HepG2 (cell line): ENCODE data around the gene PRSS8. TPM values are rescaled to one million over a fixed set of nuclear protein-coding genes. Genes with fewer than 3 reads are reported as not detected.

ENCODE experiments used
- ATAC-seq: fragments of 200-7000 bp; cut with Tn5 transposase; 3 replicates; pipeline ENCODE4 v1.9.1; 2020; ENCODE audit warnings: mild to moderate bottlenecking, moderate library complexity
- BruUV-seq: library from RNA; stranded (reverse); fragments of 400-500 nt; replicated peaks from 2 replicates; lab custom pipeline; 2021; lab: Mats Ljungman, UMichigan
- CTCF ChIA-PET: fragments of 300-600 bp; formaldehyde crosslinking; extraction: SDS; loops from one replicate; lab custom pipeline; 2021; ENCODE audit warnings: low total read pairs, inconsistent platforms, low intra/inter-chr PET ratio; lab: Yijun Ruan, JAX
- POLR2A ChIA-PET: fragments of 350-600 bp; sonication (Branson Sonifier 250); formaldehyde crosslinking; loops from one replicate; lab custom pipeline; 2020; ENCODE audit warnings: antibody characterized with exemption, inconsistent platforms; lab: Yijun Ruan, JAX
- DNase-seq: peaks from one replicate; pipeline ENCODE4 v3.0.0-alpha.2; 2015; ENCODE audit warnings: low spot score
- FAIRE-seq: peaks from 3 replicates; lab custom pipeline; 2011; peaks lifted over from hg19 to GRCh38; lab: Jason Lieb, UNC
- H2AFZ ChIP-seq: one replicate; pipeline ENCODE4 v1.6.1; 2011; ENCODE audit warnings: low read length, inconsistent platforms
- H3K27ac ChIP-seq: fragments of 300-600 bp; 3 replicates; pipeline ENCODE4 v1.8.0; 2011; ENCODE audit warnings: mixed run types, mild to moderate bottlenecking, mixed read lengths, low read length, inconsistent platforms; ENCODE audit not compliant: insufficient read depth; ENCODE audit errors: extremely low read length
- H3K27me3 ChIP-seq, 2 experiments: fragments of 200-600 bp in 1 of 2; 2 replicates in 1 of 2; 3 replicates in 1 of 2; pipeline versions ENCODE4 v1.6.0 to v1.8.0; 2011; ENCODE audit warnings: low read length in 2 of 2, mild to moderate bottlenecking in 2 of 2, moderate library complexity in 2 of 2, inconsistent platforms in 1 of 2; ENCODE audit not compliant: insufficient read depth in 2 of 2, control insufficient read depth in 1 of 2
- H3K36me3 ChIP-seq, 2 experiments: fragments of 200-600 bp in 1 of 2; replicated peaks in 1 of 2; 2 replicates in 1 of 2; 3 replicates in 1 of 2; pipeline versions ENCODE4 v1.5.1 to v1.8.0; 2011; ENCODE audit warnings: low read length in 2 of 2, inconsistent platforms in 1 of 2; ENCODE audit not compliant: insufficient read depth in 2 of 2, control insufficient read depth in 1 of 2
- H3K4me1 ChIP-seq: 2 replicates; pipeline ENCODE4 v1.5.1; 2012; ENCODE audit warnings: low read length, inconsistent platforms; ENCODE audit not compliant: insufficient read depth
- H3K4me2 ChIP-seq: 2 replicates; pipeline ENCODE4 v1.6.0; 2011; ENCODE audit warnings: low read depth, low read length, inconsistent platforms
- H3K4me3 ChIP-seq, 3 experiments: fragments of 200-600 bp in 1 of 3; sonication (generic), shearing (Covaris generic) in 1 of 3; replicated peaks in 1 of 3; 2 replicates each; pipeline ENCODE4 v1.5.1; 2011 to 2016; ENCODE audit warnings: low read length in 3 of 3, inconsistent platforms in 2 of 3, low read depth in 2 of 3, mild to moderate bottlenecking in 2 of 3, control low read depth in 1 of 3, mixed read lengths in 1 of 3; ENCODE audit not compliant: insufficient read depth in 1 of 3
- H3K79me2 ChIP-seq: one replicate; pipeline ENCODE4 v1.6.1; 2011; ENCODE audit warnings: low read length, inconsistent platforms; ENCODE audit not compliant: insufficient read depth
- H3K9ac ChIP-seq: 2 replicates; pipeline ENCODE4 v1.6.0; 2011; ENCODE audit warnings: mild to moderate bottlenecking, low read depth, low read length, inconsistent platforms; ENCODE audit not compliant: insufficient read depth
- H3K9me3 ChIP-seq: 2 replicates; pipeline ENCODE4 v1.5.1; 2012; ENCODE audit warnings: mild to moderate bottlenecking, low read length
- H4K20me1 ChIP-seq: 2 replicates; pipeline ENCODE4 v1.6.0; 2011; ENCODE audit warnings: inconsistent platforms, mild to moderate bottlenecking, low read length, moderate library complexity; ENCODE audit not compliant: insufficient read depth
- AGO2 ChIP-seq: fragments of 200-400 bp; formaldehyde crosslinking; optimal IDR thresholded peaks from 2 replicates; pipeline ENCODE3; 2017; ENCODE audit warnings: mild to moderate bottlenecking, low read depth, low read length, moderate library complexity
- AKAP8 ChIP-seq: sonication (generic); formaldehyde crosslinking; IDR thresholded peaks from 2 replicates; pipeline ENCODE4 v1.5.1; 2020; ENCODE audit warnings: mild to moderate bottlenecking, missing genetic modification reagents
- EEA1 ChIP-seq: sonication (generic); formaldehyde crosslinking; IDR thresholded peaks from 2 replicates; pipeline ENCODE4 v1.5.1; 2020; ENCODE audit warnings: mild to moderate bottlenecking, missing genetic modification reagents, borderline replicate concordance
- FIP1L1 ChIP-seq: fragments of 200-400 bp; formaldehyde crosslinking; IDR thresholded peaks from 2 replicates; pipeline ENCODE4 v1.6.1; 2018; ENCODE audit warnings: low read depth, mild to moderate bottlenecking, low read length, moderate library complexity, borderline replicate concordance; ENCODE audit not compliant: insufficient read depth
- HDAC1 ChIP-seq: sonication (generic); formaldehyde crosslinking; IDR thresholded peaks from 2 replicates; pipeline ENCODE4 v1.5.1; 2020; ENCODE audit warnings: mild to moderate bottlenecking, missing genetic modification reagents
- IRF2 ChIP-seq: IDR thresholded peaks from 2 replicates; pipeline ENCODE4 v1.6.1; 2018; ENCODE audit warnings: missing genetic modification reagents, missing compliant biosample characterization
- IRX3 ChIP-seq: sonication (generic); formaldehyde crosslinking; IDR thresholded peaks from 2 replicates; pipeline ENCODE4 v1.8.1; 2023; ENCODE audit warnings: mild to moderate bottlenecking, low read depth, missing genetic modification reagents, borderline replicate concordance
- KLF13 ChIP-seq: sonication (generic); formaldehyde crosslinking; IDR thresholded peaks from 2 replicates; pipeline ENCODE4 v1.4.0; 2020; ENCODE audit warnings: mild to moderate bottlenecking, missing genetic modification reagents
- LBX2 ChIP-seq: sonication (generic); formaldehyde crosslinking; IDR thresholded peaks from 2 replicates; pipeline ENCODE4 v1.5.0; 2020; ENCODE audit warnings: missing genetic modification reagents, mild to moderate bottlenecking, borderline replicate concordance
- MAF1 ChIP-seq: sonication (generic); formaldehyde crosslinking; IDR thresholded peaks from 2 replicates; pipeline ENCODE4 v1.5.0; 2020; ENCODE audit warnings: missing genetic modification reagents, borderline replicate concordance
- NFE2 ChIP-seq: sonication (generic); formaldehyde crosslinking; IDR thresholded peaks from 2 replicates; pipeline ENCODE4 v1.4.0; 2020; ENCODE audit warnings: missing genetic modification reagents
- RBFOX2 ChIP-seq: fragments of 200-400 bp; formaldehyde crosslinking; IDR thresholded peaks from 2 replicates; pipeline ENCODE4 v1.6.1; 2017; ENCODE audit warnings: low read depth, mild to moderate bottlenecking, low read length
- SALL1 ChIP-seq: sonication (generic); formaldehyde crosslinking; IDR thresholded peaks from 2 replicates; pipeline ENCODE4 v1.8.0; 2022; ENCODE audit warnings: mild to moderate bottlenecking, missing genetic modification reagents
- TRIM24 ChIP-seq: sonication (generic); formaldehyde crosslinking; IDR thresholded peaks from 2 replicates; pipeline ENCODE4 v1.8.0; 2022; ENCODE audit warnings: mild to moderate bottlenecking, missing genetic modification reagents
- ZBTB26 ChIP-seq: IDR thresholded peaks from 2 replicates; pipeline ENCODE4 v1.6.1; 2016; ENCODE audit warnings: missing compliant biosample characterization, missing genetic modification reagents, borderline replicate concordance
- WGBS: methylation state at CpG from one replicate; pipeline ENCODE4 v1.1.6; 2017; ENCODE audit warnings: low lambda C conversion rate; 5-methylcytosine and 5-hydroxymethylcytosine counted together
- in situ Hi-C: cut with HindIII; loops from 2 replicates; pipeline ENCODE4 v1.10.0; 2017; ENCODE audit warnings: low pct_unique_long_range_greater_than_20kb; ENCODE audit not compliant: extremely low pct_ligation_motif_present
- intact Hi-C: fragments of 100-400 bp; cut with micrococcal nuclease; formaldehyde crosslinking; loops from one replicate; pipeline ENCODE4 v1.10.0; 2022; ENCODE audit not compliant: unreplicated experiment
- polyA plus RNA-seq, 8 experiments: library from polyadenylated mRNA; depleted of rRNA in 3 of 8; stranded (reverse) in 7 of 8; unstranded in 1 of 8; fragments of >200 nt; fragmentation: Illumina TruSeq in 4 of 8; extraction: Trizol in 4 of 8; gene quantifications; 2 replicates each; pipeline versions ENCODE4 v1.2.1 to v1.2.3, GENCODE V29; 2011 to 2016; ENCODE audit warnings: low read depth in 4 of 8, missing spikeins in 1 of 8, mixed read lengths in 1 of 8; ENCODE audit not compliant: insufficient read depth in 1 of 8
- total RNA-seq, 5 experiments: library from RNA; depleted of rRNA; stranded (reverse); fragments of >200 nt; fragmentation: Illumina TruSeq; extraction: Trizol; gene quantifications; 2 replicates each; pipeline ENCODE4 v1.2.3, GENCODE V29; 2016; ENCODE audit warnings: low read depth in 1 of 5
- TF ChIP-seq, protein P1 (sequence below): sonication (generic); formaldehyde crosslinking; IDR thresholded peaks from 2 replicates; pipeline ENCODE4 v1.9.0; 2021; ENCODE audit warnings: missing genetic modification reagents, mild to moderate bottlenecking, borderline replicate concordance

Gene PRSS8
- total and polyA plus RNA-seq, 2 of the 13 experiments (the other 11 are each of a cell fraction or from before 2014, with no cell fraction given) = 2.6 to 7.2 TPM

- POLR2A ChIA-PET = interaction anchor here (0.9 to 1.5 kb wide), 3 partner anchors 13 to 39 kb away, joined by 3 read pairs; partner anchors contain the start of genes ZNF646 and ZNF668
- intact Hi-C loops = no loop called here
- BruUV-seq = no TSS peak
Observed at GRCh38 chr16:31112711-31113110, 22.8 kb downstream of the PRSS8 start.

DNA sequence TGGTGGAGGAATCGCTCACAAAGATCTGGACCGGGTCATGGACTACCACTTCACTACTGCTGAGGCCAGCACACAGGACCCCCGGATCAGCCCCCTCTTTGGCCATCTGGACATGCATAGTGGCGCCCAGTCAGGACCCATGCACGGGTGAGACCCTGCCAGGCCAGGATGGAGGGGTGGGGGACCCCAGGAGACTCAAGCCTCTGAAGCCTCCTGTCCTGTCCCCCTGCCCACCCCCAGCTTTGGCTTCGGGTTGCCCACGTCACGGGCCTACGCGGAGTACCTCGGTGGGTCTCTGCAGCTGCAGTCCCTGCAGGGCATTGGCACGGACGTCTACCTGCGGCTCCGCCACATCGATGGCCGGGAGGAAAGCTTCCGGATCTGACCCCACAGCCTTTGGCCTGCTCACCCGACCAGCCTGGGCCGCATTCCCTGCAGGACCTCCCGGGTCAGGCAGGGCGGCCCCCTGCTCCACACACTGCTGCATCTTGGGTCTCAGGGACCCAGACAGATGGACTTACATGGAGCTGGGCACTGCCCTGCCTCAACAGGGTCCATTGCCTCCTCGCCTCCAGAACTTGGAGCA, 23.6 kb downstream of the PRSS8 start:
- no peaks in the 10 kb centered on the region for H3K27me3 ChIP-seq
- in situ Hi-C loops = no loop called here
- ATAC-seq (no peak), FAIRE-seq (no peak), DNase-seq (no peak)
- no peaks in the 10 kb centered on the region for H4K20me1 ChIP-seq
- intact Hi-C loops = no loop called here
- peaks cover 12% of the 10 kb centered on the region for H3K79me2 ChIP-seq
- peaks cover 51% of the 10 kb centered on the region for H3K4me1 ChIP-seq
- 96% methylated on average over 18 of the region's 23 CpGs for WGBS
- ChIA-PET POLR2A (interaction anchor here (0.9 kb wide), 1 partner anchor 38 kb away, joined by 3 read pairs; the partner anchor contains the start of genes ZNF646 and ZNF668), CTCF (no interaction called here)
- no peak overlapping the region for H3K27ac ChIP-seq
- BruUV-seq = no TSS peak
- no peak overlapping the region for H3K4me3 ChIP-seq
- peaks cover 20 to 35% of the 10 kb centered on the region in 2 experiments for H3K36me3 ChIP-seq
- H2AFZ ChIP-seq = no peak overlapping the region
- H3K4me2 ChIP-seq = no peak overlapping the region
- H3K9ac ChIP-seq = no peak overlapping the region
- no peaks in the 10 kb centered on the region for H3K9me3 ChIP-seq
- TF ChIP-seq AKAP8 (0 out of 2 replicates have a peak, but pooled peaks have one; percentile 27), IRF2 (CRISPR knock-in tag) (no peak), ZBTB26 (CRISPR knock-in tag) (no peak), IRX3 (no peak), AGO2 (peak; percentile 79), MAF1 (no peak), RBFOX2 (peak; percentile 62), LBX2 (CRISPR knock-in tag) (no peak), EEA1 (CRISPR knock-in tag) (0 out of 2 replicates have a peak, but pooled peaks have one; percentile 33), TRIM24 (CRISPR knock-in tag) (no peak), NFE2 (CRISPR knock-in tag) (no peak), FIP1L1 (no peak)
- TF ChIP-seq, protein P1, sequence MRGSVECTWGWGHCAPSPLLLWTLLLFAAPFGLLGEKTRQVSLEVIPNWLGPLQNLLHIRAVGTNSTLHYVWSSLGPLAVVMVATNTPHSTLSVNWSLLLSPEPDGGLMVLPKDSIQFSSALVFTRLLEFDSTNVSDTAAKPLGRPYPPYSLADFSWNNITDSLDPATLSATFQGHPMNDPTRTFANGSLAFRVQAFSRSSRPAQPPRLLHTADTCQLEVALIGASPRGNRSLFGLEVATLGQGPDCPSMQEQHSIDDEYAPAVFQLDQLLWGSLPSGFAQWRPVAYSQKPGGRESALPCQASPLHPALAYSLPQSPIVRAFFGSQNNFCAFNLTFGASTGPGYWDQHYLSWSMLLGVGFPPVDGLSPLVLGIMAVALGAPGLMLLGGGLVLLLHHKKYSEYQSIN = no peak

More at GRCh38 chr16:31112711-31113110, 22.8 kb downstream of the PRSS8 start:
- Histone ChIP-seq H3K36me3 (peaks cover 20 to 35% of the 10 kb centered on the region in 2 experiments), H2AFZ (no peak overlapping the region), H3K9me3 (no peaks in the 10 kb centered on the region), H3K27me3 (no peaks in the 10 kb centered on the region), H3K79me2 (peaks cover 12% of the 10 kb centered on the region), H3K27ac (peak overlapping the region; percentile 64), H3K4me3 (no peak overlapping the region)
- DNase-seq = no peak
- CTCF ChIA-PET = no interaction called here
- in situ Hi-C loops = no loop called here
- TF ChIP-seq HDAC1 (CRISPR knock-in tag) (no peak), SALL1 (no peak), KLF13 (CRISPR knock-in tag) (0 out of 2 replicates have a peak, but pooled peaks have one; percentile 10)
- TF ChIP-seq, all 625 proteins: peak for 1
- ATAC-seq = no peak
- Histone ChIP-seq H3K4me2 (no peak overlapping the region), H3K9ac (no peak overlapping the region), H3K4me1 (peaks cover 43% of the 10 kb centered on the region), H4K20me1 (no peaks in the 10 kb centered on the region)
- FAIRE-seq = no peak
- WGBS = 93% methylated on average over 2 of the region's 2 CpGs
